Measurements from ENCODE around the gene DCHS2.

Gene DCHS2

DNA sequence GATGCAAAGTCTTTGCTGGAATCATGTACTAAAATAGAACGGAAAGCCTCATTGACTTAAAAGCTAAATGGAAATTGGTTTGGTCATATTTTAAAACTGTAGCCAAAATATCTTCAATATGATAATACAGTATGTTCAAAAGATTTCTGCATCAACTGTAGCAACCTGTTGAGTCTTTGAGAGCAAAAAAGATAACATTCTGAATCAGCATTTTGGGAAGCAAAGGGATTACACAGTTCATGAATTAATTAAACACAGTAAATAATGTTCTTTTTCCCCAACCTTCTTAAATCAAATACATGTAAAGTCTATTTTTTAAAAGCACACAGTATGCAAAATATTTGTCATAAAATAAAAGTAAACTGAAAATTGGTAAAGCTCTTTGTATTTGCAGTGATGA is 50.5 kb downstream of the DCHS2 start:
- no peak for DNase-seq

DNA sequence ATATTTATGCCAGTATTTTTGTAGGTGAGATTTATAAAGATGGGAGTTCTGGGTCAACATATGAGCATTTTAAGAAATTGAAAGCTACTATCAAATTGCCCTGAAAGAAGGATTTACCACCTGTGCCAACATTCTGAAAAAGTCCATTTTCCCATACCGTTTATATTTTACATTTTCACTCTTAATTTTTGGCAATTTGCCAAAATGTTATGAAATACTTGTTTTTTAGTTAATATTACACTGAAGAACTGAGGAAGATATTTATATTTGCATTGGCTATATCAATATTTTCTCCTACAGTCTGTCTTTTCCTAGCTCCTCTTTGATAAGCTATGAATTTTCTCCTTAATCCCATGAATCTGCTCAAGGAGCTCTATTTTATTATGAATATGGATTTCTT is 52.4 kb downstream of the DCHS2 start:
- DNase-seq: no peak

DNA sequence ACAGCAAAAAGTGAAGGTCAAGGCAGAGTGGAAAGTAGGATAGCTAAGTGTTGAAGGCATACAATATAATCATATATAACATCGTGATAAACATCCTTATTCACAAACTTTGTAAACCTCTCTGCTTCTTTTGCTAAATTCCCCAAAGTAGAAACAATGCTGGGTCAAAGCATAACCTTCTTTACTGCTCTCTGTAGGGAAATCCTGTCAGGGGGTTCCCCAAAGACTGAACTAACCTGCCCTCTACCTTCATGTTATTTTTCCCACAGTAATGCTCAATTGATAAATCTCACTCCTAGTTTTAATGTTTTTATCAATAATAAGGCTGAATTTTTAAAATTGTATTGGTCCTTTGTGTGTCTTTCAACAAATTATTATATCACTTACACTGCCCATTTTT is 55.7 kb downstream of the DCHS2 start:
- no peak for DNase-seq

DNA sequence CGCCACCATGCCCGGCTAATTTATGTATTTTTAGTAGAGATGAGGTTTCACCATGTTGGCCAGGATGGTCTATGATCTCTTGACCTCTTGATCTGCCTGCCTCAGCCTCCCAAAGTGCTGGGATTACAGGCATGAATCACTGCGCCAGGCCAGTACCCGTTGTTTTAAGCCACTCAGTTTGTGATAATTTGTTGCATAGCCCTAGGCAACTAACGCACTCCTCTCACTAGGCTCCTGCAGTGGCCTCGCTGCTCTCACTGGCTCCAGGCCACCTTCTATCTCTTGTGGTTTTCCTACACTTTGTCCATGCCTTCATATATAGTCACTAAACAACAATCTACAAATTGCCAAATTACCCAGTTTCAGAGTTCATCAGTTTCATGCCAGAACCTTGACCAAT is 58.1 kb downstream of the DCHS2 start:
- DNase-seq: peak; percentile 59

DNA sequence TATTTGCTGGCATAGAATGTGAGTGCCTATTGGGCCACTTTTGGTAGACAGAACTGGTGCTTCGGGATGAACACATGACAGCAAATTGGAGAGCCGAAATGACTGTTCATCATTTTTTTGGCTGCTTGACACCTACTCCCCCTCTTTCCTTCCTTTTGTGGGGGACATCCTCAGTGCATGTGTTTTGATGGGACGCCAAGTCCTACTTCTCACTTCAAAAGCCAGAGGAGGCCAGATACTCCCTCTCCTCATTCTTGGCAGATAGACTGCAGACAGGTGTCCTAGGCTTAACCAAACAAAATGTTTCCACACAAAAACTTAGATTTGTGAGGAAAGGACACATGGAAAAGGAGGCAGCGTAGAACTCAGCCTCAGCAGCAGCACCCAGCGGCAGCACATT is 62.4 kb downstream of the DCHS2 start:
- no peak for DNase-seq

DNA sequence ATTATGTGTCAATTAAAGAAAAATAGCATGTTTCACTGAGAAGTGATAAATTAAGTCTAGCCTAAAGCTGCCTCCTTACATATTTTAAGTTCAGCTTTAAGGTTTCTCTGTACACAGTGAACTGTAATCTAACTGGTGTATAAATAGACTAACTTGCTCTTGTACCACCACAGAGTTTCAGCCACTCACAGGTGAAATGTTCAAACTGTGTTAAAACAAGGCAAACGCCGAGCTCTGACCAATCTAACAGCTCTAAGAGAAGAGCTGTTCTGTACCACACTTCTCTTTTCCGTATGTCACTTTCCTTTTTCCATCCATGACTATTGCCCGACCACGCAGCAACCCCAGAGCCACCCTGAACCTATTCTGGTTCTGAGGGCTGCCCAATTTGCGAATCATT is 64.5 kb downstream of the DCHS2 start:
- DNase-seq: no peak

DNA sequence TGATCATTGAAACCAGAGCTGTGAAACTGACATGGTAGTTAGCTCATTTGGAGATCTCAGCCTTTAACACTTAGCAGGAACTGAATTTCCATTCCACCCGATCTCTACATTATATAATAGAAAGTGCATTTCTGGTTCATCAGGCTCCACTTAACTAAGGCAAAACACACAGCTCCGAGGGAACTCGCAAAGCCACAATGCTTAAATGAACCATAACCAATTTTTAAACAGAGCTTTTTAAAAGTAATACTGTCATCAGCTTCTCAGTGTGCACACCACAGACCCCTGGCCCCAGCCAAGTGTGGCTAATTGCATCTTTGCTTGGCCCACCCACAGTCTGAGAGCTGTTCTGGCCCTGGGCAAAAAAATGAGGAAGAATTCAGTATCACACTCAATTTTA is 66.1 kb downstream of the DCHS2 start:
- no peak for DNase-seq

DNA sequence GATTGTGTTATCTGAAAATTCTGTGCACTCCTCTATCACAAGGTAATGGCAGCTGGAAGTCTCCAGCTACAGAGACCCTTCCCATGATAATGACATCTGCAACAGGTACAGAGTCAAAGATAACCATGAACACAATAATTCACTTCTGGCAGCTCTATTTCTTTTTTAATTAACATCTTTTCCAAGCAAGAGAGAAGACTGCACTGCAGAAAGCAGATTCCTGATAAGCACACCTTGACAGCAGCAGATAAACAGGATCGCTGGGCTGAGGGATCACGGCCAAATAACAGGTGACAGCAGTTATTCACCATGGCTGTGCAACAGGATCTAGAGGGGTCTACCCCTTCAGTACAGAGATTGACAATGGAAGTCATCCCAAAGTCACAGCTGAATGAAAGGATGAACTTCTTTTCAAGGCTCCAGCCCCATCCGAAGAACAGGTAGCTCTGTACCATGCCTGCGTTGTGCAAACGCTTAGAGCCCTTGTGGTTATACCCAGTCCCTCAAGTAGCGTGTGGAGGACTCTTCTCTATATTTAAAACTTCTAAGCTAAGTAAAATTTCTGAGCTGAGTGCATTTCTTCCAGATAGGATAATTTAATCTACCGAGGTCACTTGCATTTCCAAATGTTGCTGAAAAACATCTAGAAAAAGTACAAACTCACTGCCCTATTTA is 66.7 kb downstream of the DCHS2 start:
- no peak for DNase-seq

DNA sequence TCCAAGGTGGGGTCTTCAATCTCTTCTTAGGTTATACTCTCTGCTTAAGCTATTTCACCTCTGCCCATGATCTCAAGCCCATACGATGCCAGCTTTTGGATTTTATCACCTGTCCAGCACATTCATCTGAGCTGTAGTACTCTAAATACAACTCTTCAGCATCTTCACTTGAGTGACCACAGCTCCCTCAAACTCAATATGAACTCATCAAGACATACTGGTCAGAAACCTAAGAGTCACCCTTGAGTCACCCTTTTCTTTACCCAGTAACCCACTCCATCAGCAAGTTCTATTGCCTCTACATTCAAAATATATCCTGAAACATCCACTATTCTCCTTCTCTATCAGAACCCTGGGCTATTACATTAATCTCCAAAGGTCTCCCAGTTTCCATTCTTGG is 69.4 kb downstream of the DCHS2 start:
- DNase-seq: no peak

DNA sequence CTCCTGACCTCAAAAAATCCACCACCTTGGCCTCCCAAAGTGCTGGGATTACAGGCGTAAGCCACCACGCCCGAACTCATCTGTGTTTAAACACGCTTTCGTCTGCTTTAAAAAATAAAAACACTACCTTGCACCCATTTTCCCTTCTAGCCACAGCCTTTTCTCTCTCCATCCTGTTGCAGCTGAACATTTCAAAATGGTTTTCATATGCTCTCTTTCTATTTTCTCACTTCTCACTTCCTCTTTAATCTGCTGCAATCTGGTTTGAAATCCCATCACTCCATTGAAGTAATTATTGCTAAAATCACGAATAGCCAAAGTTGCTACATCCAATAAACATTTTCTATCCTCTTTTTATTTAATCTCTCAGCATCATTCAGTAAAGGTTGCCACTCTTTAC is 70.0 kb downstream of the DCHS2 start:
- no peak for DNase-seq

DNA sequence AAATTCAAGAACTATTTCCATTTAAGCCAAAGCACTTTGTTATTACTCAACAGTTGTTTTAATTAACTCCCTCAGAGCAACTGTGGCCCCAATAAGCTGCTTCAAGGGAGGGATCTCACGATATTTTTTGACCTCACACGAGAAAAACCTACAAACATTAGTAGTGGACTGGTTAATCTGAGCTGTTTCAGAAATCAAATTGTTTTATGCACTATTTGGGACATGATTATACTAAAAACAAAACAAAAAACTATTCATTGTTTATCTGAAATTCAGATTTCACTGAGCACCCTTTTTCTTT is 74.3 kb downstream of the DCHS2 start:
- DNase-seq: no peak

DNA sequence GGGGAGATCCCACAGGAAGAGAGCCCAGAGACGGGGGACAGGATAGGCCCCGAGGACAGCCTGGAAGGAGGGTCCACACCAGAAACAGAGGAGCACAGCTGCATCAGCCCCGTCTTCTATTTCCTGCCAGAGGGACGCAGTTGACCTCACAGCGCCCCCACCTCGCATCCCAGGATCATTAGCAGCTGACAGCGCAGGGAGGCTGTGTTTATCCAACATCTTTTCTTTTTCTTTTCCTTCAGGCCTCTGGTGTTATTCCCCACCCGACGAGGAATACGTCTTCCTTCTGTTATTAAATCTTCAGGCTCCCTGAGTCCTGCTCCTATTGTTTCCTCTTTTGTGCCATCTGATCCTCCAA is 75.4 kb downstream of the DCHS2 start:
- peak; percentile 79 for DNase-seq

DNA sequence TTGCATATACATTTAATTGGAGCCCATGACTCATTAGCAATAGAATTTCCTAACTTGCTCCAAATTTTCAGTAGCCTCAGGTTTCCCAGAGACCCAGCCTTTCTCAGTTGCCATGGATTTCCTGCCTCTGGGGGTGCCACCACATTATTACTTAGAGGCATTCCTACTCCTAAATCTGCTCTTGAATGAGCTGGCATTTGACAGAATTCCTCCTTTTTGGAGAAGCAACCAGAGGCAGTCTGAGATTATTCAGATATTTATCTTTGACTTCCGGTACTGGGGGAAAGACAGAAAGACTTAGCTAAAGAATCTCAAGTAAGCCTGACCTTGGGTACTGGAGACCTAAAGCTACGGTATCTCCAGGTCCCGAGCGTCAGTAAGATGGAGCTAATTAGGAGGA is 76.3 kb downstream of the DCHS2 start:
- no peak for DNase-seq

DNA sequence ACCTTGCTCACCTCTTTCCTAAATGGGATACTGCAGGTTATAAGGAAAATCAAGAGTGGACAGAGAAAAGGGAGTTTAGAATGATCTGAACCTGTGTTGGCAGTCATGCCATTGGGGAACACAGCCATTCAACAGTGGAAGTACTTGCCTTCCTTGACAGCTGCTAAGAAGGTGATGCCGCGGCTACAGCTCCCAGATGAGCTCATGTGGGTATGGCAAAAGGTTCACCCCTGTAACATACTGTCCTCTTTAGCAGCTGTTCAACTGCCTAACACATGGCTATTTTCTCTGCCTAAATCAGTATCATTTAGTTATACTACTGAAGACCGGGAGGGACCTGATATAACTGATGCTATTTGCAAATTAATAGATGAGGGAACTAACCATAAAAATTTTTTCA is 76.8 kb downstream of the DCHS2 start:
- DNase-seq: no peak

DNA sequence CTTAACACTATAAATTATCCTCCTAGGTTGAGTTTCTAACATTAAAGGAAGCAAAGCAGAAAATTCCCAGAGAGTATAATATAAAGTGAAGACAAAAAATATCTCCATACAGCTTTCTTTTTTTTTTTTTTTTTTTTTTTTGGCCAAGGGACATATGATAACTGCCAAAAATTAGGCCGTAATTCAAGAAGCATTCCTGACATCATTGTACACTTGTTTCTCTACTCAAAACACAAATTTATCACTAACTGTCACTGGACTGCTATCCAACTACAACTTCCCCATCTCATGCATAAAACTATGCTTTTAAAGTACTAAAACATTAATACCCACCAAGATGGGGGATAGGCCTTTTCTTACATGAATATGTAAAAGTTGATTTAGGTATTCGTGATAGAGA is 77.2 kb downstream of the DCHS2 start:
- no peak for DNase-seq

DNA sequence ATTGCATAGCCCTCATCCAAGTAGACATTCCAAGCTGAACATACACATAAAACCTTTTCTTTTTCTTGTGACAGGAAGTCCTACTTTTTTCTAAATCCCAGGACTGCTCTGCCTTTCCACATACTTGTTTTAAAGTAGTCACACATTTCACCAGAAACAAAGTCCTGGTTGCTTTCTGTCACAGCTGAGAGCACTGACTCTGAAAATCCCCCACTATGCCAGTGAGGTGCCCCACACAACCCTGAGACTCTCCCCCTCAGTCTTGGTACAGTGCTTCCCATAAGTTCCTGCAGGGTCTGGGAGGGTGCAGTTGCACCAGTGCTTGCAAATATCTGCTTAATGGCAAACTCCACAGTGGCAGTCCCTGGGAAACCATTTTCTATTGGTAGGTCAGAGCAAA is 84.2 kb downstream of the DCHS2 start:
- no peak for DNase-seq

DNA sequence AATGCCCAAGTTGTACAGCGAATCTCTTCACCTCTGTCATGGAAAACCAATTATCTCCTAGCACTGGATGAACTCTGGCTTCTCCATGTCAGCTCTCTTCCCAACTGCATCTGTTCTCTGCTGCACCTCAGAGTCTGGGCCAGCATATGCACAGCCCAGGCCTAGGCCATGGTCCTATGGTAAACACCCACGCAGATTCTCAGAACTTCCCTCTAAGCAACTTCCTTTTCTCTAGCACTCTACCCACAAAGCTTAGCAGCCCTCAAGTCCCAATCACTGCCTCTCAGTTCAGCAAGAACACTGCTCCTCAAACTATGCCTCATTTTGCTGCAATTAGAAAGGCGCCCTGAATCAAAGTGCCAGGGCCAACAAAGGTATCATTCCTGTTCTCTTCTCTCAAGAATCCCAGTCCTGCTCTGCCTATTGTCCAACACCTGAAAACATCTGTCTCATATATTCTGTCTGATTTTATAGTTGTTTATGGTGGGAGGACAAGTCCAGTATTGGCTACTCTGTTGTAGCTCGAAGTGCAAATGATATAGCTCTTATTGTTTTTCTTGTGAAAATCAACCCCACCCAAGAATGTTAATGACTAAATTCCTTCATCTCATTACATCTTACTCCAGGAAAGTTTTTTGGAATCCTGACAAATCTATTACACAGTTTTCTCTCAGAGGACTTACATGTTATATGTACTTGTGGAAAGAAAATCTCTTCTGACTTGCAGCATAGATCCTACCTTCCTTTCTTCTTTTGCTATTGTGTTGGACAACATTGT is 85.4 kb downstream of the DCHS2 start:
- DNase-seq: no peak

DNA sequence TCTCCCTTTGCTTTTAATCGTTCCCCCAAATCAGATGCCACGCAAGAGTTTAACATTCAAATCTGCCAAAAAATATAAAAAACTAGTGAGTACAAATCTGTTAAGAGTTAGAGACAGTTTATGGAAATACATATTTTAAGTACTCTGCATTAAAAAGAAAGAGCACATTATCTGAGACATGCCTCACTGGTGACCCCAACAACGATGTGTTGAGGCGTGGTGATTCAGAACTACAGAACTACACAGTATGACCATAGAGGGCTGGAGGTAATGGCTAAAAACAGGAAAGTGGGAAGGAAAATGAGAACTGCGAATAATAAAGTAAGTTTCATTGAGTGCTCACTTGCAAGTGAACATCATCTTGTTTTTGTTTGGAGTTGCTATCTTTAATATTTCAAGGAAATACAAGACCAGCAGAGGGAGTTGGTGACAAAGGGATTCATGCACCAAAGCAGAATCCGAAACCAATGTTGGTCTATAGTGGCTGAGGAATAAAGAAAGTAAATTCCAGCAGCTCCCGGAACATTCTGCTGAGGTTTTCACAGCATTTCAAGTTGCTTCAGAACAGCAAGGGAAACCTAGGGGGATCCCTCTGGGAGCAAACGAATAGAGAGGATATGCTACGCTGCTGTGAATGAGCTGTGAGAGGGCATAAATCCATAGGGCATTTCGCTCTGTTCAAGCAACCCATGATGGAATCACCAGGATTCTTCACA is 92.2 kb downstream of the DCHS2 start:
- no peak for DNase-seq

DNA sequence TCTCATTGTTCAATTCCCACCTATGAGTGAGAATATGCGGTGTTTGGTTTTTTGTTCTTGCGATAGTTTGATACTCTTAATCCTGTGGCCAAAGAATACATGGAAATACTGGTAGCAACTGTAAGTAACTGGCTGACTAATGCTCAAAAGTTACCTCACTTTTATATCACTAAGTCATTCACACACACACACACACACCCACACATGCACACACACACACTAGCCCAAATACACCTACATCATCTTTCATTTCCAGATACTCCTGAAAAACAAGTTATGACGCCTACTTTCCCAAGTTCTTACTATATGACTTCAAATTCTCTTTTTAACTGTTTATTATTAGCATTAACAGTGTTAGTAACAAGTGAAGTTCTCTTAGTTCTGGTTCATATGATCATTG is 101.3 kb downstream of the DCHS2 start:
- DNase-seq: no peak

DNA sequence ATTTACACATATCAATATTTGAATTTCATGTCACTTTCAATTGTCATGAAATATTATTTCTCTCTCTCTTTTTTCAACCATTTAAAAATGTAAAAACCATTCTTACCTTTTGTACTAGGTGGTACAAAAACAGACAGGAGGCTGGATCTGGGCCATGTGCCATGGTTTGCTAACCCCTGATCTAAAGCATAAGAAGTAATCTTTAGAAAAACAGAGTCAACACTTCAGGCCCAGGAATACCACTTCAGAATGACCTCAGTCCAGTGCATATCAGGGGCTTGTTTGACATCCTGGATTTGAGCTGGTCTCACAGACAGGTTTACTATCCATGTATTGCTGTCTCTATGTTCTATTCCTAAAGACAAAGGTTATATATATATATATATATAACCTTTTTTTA is 102.5 kb downstream of the DCHS2 start:
- no peak for DNase-seq

DNA sequence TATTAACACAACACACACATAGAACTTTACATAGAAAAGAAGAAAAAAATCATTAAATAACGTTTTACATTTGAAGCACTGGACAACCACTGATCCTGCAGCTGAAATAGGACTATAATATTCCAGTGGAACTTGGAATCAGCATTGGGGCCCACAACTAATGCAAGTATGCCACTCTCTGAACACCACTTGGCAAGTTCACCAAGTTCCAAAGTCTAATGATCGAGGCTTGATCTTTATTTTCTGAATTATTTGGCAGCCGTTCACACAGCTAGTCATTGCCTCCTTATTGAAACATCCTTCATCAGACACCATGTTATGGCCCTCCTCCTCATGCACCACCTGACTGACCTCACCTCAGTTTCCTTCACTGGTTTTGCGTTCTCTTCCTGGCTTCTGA is 107.6 kb downstream of the DCHS2 start:
- DNase-seq: no peak

DNA sequence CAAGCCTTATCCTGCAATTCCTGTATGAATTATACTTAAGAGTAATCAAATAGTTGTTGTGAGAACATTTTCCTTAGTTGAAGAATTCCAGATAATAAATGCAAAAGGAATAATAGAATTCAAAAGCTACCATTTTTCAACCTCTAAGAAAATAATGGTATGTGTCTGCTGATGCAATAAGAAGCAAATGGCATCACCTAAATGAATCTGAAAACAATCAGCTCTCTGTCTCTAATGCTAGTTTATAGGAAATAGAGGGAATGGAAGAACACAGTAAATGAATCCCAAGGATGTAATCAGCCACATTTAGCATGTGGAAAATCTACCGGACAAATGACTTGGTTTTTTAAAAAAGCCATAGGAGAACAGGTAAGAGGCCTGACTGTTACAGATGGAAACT is 115.1 kb downstream of the DCHS2 start:
- no peak for DNase-seq

DNA sequence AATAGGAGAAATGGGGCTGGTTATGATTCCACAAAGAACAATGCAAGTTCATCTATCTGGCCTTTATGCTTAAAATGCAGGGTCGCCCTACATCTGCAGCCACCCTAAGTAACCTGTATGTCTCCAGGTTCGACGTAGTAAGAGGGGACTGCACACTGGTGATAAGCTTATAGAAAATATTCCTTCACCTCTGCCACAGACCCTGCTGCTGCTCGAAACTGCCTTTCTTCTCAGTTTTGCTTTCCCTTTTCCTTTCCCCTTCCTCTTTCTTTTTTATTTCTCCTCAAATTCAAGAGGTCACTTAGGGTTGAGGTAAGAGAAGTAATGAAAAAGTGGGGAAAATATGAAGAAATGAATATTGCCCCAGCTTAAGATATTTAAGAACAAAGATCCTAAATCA is 123.5 kb downstream of the DCHS2 start:
- DNase-seq: no peak

DNA sequence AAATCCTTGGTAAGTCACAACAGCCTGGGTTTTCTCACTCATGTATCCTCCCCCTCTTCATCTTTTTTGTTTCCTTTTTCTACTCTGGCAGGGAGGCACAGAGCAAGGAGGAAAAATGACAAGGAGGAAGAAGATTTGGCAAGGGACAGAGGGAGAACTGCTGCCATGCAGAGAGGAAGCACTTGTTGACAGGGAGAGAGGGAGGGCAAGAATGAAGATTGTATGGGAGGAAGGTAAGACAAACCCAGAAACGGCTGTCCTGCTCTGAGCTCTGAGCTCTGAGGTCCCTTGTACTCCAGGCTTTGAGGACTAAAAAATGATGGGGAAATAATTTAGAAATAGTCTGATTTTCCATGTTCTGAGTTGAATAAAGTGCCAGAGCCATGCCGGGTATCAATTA is 123.9 kb downstream of the DCHS2 start:
- no peak for DNase-seq

DNA sequence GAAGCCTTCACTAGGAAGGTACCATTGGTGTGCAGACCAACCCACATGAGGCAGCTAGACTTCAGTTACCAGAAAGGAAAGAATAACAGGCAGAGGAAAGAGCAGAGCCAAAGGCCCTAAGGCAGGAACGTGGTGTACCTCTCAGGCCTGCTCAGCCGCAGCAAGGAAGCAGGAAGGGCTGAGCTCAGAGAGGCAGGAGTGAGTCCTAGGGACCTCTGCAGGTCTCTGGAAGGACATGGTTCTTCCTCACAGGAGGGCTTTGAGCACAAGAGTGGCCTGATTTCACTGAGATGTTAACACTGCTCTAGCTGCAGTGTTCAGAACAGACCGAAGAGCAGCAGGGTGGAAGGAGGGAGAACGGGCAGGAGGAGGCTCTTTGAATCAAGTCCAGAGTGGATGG is 124.6 kb downstream of the DCHS2 start:
- peak; percentile 62 for DNase-seq

All from islet precursor cell (in vitro differentiated cells).